ENCODE results near the gene POLR1B. TPM values are rescaled to one million over a fixed set of nuclear protein-coding genes. Genes with fewer than 3 reads are reported as not detected.

The POLR1B gene
- polyA plus RNA-seq, 1 of the 3 experiments (the other 2 are of a cell fraction): 13.4 TPM

DNA sequence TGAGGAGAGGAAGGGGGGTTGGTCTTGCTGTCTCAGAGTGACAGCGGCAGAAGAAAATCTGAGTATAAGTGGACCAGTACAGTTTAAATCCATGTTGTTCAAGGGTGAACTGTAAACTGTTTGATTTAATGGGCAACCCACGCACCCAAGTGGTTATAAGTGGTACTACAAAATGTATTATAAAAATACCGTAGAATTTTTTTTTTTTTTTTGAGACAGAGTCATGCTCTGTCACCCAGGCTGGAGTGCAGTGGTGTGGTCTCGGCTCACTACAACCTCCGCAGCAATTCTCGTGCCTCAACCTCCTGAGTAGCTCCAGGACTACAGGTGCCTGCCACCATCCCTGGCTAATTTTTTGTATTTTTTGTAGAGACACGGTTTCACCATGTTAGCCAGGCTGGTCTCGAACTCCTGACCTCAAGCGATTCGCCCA is 40.1 kb downstream of the POLR1B start (continued):
- TF ChIP-seq MXI1 (IDR thresholded peaks at IDR 0.05; ENCODE audit: low read depth, low read length): 0 out of 2 replicates have a peak, but pooled peaks have one; percentile 31
- TF ChIP-seq USF1 (IDR thresholded peaks at IDR 0.05; ENCODE audit: borderline replicate concordance, low read depth): no peak

DNA sequence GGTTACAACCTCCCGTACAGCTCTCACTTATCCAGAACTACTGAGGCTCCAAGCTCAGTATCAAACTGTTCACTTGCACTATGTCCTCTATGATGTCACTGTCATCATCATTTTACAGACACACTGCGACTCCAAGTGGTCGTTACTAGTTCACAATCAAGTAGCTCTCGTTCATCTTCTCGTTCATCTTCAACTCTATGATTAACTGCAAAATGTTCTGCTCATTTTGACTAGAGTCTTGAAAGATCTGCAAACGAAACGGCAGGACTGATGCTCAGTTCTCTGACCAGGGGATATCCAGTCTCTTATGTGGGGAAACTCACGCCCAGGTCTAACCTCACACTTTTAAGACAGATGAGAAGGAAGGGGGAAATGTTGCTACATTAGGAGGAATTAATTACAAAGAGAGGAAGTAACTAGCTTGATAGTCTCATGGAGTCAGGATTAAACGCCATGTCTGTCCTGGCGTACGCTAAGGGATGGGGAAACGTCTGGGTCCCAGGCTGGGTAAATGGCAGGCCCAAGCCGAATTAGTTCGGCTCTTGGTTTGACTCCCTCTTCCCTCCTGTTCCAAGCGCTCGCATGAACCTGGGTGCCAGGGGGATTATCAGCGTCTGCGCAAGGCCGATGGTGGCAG is 41.4 kb downstream of the POLR1B start:
- Histone ChIP-seq H3F3A (replicated peaks; ENCODE audit: insufficient read depth) (peaks cover 29% of the 10 kb centered on the region), H3K4me2 (peak overlapping the region; percentile 89), H3K4me1 (ENCODE audit: control insufficient read depth in 1 of 2, insufficient read depth in 2 of 2, low read depth in 1 of 2, low read length in 1 of 2) (peaks cover 12 to 30% of the 10 kb centered on the region in 2 experiments; a peak in 3 of 4 replicates), H3K9me3 (no peaks in the 10 kb centered on the region), H3K27ac (ENCODE audit: low read depth in 2 of 2, low read length in 1 of 2) (peak overlapping the region; percentile 97 to 98), H3K27me3 (ENCODE audit: insufficient read depth) (no peaks in the 10 kb centered on the region), H3K4me3 (ENCODE audit: low read depth in 2 of 2, low read length in 1 of 2) (peak overlapping the region; percentile 78 to 83), H3K9me2 (no peaks in the 10 kb centered on the region), H3K36me3 (replicated peaks in 1 of 2; ENCODE audit: control insufficient read depth in 1 of 2, insufficient read depth in 2 of 2, low read length in 1 of 2) (peaks cover 6 to 16% of the 10 kb centered on the region in 2 experiments), H2AFZ (ENCODE audit: low read depth) (peak overlapping the region; percentile 93), H3K79me2 (ENCODE audit: insufficient read depth) (peaks cover 11% of the 10 kb centered on the region), H4K20me1 (ENCODE audit: insufficient read depth) (no peaks in the 10 kb centered on the region), H3K9ac (peak overlapping the region; percentile 90)
- ChIA-PET POLR2A (interaction anchor here (1.1 to 1.2 kb wide), 2 partner anchors 103 to 328 kb away, joined by 5 to 6 read pairs; partner anchors contain the start of gene ZC3H8), CTCF (interaction anchor here (0.6 to 3.7 kb wide), 21 partner anchors 10 to 565 kb away, joined by 3 to 28 read pairs (median 5); partner anchors contain the start of gene ZC3H8)
- DNase-seq: peak; percentile 22
- no peak for TF ChIP-seq YY1 (IDR thresholded peaks at IDR 0.05; ENCODE audit: low read depth)
- TF ChIP-seq POLR2AphosphoS5 (IDR thresholded peaks at IDR 0.05; ENCODE audit: low read depth, low read length): no peak; the same call in 1 of the 2 replicates
- TF ChIP-seq EP300 (IDR thresholded peaks at IDR 0.05; ENCODE audit: borderline replicate concordance in 1 of 2, low read depth in 1 of 2, low read length in 1 of 2): no peak
- no peak for TF ChIP-seq USF2 (IDR thresholded peaks at IDR 0.05; ENCODE audit: borderline replicate concordance, low read depth, low read length)
- no peak for TF ChIP-seq MEF2A (IDR thresholded peaks at IDR 0.05; ENCODE audit: borderline replicate concordance, low read depth)
- no peak for TF ChIP-seq GABPA (IDR thresholded peaks at IDR 0.05; ENCODE audit: low read depth)
- TF ChIP-seq RAD21 (IDR thresholded peaks at IDR 0.05; ENCODE audit: low read length): peak; percentile 58
- TF ChIP-seq, protein P1, sequence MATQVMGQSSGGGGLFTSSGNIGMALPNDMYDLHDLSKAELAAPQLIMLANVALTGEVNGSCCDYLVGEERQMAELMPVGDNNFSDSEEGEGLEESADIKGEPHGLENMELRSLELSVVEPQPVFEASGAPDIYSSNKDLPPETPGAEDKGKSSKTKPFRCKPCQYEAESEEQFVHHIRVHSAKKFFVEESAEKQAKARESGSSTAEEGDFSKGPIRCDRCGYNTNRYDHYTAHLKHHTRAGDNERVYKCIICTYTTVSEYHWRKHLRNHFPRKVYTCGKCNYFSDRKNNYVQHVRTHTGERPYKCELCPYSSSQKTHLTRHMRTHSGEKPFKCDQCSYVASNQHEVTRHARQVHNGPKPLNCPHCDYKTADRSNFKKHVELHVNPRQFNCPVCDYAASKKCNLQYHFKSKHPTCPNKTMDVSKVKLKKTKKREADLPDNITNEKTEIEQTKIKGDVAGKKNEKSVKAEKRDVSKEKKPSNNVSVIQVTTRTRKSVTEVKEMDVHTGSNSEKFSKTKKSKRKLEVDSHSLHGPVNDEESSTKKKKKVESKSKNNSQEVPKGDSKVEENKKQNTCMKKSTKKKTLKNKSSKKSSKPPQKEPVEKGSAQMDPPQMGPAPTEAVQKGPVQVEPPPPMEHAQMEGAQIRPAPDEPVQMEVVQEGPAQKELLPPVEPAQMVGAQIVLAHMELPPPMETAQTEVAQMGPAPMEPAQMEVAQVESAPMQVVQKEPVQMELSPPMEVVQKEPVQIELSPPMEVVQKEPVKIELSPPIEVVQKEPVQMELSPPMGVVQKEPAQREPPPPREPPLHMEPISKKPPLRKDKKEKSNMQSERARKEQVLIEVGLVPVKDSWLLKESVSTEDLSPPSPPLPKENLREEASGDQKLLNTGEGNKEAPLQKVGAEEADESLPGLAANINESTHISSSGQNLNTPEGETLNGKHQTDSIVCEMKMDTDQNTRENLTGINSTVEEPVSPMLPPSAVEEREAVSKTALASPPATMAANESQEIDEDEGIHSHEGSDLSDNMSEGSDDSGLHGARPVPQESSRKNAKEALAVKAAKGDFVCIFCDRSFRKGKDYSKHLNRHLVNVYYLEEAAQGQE (IDR thresholded peaks at IDR 0.05; ENCODE audit: low read depth, low read length): no peak
- TF ChIP-seq IRF3 (IDR thresholded peaks at IDR 0.05; ENCODE audit: low read depth, low read length): no peak
- no peak for TF ChIP-seq USF1 (IDR thresholded peaks at IDR 0.05; ENCODE audit: borderline replicate concordance, low read depth)
- no peak for TF ChIP-seq RXRA (IDR thresholded peaks at IDR 0.05; ENCODE audit: borderline replicate concordance, low read depth)
- TF ChIP-seq, protein P2, sequence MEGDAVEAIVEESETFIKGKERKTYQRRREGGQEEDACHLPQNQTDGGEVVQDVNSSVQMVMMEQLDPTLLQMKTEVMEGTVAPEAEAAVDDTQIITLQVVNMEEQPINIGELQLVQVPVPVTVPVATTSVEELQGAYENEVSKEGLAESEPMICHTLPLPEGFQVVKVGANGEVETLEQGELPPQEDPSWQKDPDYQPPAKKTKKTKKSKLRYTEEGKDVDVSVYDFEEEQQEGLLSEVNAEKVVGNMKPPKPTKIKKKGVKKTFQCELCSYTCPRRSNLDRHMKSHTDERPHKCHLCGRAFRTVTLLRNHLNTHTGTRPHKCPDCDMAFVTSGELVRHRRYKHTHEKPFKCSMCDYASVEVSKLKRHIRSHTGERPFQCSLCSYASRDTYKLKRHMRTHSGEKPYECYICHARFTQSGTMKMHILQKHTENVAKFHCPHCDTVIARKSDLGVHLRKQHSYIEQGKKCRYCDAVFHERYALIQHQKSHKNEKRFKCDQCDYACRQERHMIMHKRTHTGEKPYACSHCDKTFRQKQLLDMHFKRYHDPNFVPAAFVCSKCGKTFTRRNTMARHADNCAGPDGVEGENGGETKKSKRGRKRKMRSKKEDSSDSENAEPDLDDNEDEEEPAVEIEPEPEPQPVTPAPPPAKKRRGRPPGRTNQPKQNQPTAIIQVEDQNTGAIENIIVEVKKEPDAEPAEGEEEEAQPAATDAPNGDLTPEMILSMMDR (IDR thresholded peaks at IDR 0.05): peak; percentile 35
- TF ChIP-seq CHD2 (IDR thresholded peaks at IDR 0.05; ENCODE audit: low read length, partially characterized antibody): no peak
- no peak for TF ChIP-seq FOSL2 (IDR thresholded peaks at IDR 0.05; ENCODE audit: borderline replicate concordance, low read depth)
- no peak for TF ChIP-seq SMC3 (IDR thresholded peaks at IDR 0.05; ENCODE audit: low read depth, low read length)
- TF ChIP-seq NRF1 (IDR thresholded peaks at IDR 0.05; ENCODE audit: low read depth, low read length): no peak
- TF ChIP-seq FOXJ3 (CRISPR knock-in tag; IDR thresholded peaks at IDR 0.05): no peak
- TF ChIP-seq NFIC (IDR thresholded peaks at IDR 0.05; ENCODE audit: borderline replicate concordance): no peak
- 7% methylated on average over 19 of the region's 19 CpGs for WGBS (ENCODE audit: low lambda C conversion rate)
